HG02610 (cell line): Measurements from ENCODE around the gene HEPN1.

Source experiments
- ATAC-seq: cut with Tn5 transposase; IDR thresholded peaks from one replicate; pipeline ENCODE4 v1.9.1; 2021; ENCODE audit warnings: mild to moderate bottlenecking, moderate library complexity; ENCODE audit not compliant: unreplicated experiment

HEPN1 gene

DNA sequence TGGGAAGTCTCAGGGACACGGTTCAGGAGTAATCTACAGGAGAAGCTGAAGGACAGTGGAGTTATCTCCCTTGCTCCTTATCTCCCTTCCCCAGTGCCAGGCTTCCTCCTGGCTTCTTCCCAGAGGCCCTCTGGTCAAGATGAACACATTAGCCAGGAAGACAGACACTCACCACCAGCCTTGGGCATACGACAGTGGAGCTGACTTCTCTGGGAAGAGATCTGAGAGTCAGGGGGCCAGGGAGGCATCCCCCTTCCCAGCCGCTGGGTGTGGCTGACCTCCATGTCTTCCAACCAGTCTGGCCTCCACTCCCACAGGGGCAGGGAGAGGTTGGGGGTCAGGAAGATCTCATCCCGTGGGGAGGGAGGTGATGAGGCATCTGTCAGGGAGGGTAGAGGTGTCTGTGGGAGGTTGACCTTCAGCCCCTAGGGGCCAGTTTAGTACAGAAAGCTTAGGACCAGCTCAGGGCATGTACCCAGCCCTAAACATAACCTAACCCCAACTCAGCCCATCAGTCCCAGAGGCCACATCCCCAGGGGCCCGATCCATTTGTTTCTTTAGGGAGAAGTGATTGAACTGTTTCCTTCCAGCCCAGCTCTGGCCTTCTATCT, 34.1 kb upstream of the HEPN1 start:
- no peak for ATAC-seq

DNA sequence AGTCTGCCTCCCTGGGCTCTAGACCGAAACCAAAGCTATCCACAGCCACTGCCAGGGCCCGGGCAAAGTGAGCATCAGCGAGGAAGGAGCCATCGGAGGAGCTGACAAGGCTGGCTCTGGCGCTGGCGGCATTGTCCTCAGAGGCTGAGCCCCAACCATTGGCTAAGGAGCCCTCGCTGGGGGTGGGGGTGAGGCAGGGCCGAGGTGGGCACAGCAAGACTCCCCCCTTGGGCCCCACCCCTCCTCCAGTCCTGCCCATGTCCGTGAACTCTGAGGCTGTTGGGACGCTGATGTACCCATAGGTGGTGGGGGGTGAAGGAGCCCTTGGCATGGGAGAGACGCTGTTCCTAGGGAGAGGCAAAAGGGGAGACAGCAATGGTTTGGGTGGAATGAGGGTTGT, 32.6 kb upstream of the HEPN1 start:
- ATAC-seq: no peak

DNA sequence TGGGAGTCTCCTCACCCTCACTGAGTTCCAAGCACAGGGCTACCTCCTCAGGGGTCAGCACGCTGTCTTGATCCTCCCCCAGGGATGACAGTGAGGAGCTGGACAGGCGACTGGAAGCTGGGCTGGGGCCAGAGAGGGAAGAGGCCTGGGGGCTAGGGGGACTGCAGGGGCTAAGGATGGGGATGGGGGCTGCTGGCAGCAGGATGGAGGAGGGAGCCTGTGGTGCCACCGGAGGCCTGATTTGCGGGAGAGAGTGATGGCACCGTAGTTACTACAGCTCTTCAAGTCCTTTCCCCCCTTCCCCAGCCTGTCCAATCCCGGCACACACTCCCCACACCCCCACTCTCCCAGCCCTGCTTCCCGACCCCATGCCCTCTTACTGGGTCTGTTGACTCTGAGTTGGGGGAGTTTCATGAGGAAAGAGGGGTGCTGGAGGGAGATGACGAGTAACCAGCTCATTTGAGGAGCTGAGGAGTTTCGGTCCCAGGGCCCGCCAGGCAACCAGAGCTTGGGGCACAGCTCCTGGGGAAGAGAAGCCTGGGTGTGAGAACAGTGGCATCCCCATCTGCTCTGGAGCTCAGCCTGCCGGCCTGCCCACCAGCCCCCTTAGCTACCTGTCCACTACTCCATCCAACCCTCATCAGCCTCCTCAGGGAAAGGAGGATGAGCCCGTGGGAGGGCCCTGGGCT, 31.9 kb upstream of the HEPN1 start:
- no peak for ATAC-seq

DNA sequence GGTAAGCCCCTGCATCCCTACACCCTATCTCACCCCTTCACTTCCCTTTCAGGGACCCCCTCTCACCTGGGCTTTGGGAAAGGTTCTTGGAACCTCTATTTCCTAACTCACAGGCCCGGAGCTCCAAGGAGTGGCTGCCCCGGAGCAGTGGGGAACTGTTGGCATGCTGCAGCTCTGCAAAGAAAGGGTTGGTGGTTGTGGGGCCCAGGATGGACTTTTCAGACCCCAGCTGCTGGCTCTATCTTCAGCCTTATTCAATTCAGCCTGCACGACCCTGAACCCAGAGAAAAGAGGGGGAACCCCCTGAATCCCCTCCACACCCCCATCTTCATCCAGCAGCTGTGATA, 31.4 kb upstream of the HEPN1 start:
- ATAC-seq: no peak

DNA sequence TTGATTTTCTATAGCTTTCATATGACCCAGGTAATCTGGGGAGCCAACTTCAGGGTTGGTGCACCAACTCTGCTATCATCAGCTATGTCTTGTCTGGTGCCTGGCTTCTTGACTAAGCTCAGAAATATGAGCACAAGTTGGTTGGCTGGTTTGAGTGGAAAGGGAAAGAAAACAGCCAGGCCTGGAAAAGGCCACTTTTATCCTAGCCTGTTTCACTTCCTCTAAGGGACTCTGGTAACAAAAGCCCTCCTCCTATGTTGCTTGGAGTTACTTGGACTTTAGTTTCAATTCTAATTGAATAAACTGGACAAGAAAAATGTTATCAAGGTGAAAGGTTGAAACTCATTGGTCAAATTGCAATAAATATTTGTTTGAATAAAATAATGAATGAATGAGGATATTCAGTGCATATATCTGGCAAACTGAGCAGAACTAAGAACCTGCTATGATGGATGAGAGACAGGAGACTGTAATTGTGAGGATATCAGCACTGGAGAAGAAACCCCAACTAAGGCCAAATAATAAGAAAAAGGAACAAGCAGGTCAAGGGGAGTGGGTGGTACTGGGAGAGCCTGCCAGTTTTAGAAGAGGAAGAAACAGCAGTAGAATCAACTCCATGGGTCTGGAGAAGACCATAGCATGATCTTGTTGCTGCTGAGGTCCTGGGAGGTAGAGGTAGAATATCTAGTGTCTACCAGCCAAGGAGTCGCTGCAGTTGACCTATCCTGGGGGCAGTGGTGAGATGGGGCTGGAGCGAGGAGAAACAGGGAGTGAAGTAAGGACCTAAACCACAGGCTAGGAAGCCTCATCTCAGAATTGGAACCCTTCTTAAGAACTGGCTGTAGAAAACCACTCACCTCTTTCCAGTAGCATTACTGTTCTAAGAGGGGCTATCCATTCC, 29.6 kb upstream of the HEPN1 start:
- ATAC-seq: no peak

DNA sequence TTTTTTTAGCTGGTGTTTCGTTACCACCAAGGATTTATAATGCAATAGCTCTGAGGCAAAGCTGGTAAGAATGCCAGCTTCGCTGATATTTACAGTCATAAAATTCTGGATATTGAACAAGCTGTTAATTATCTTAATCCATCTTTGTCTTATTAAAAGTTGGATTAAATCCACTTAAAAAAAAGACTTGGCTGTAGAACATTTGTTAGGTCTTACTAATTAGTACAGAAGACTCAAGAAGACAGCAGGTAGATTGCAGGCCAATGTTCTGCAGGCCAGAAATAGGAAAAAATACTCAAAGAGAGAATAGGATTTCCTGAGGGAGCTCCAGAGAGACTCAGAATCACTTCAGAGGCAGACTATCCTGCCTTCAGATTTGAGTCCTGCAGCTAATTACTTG, 28.9 kb upstream of the HEPN1 start:
- ATAC-seq: no peak

DNA sequence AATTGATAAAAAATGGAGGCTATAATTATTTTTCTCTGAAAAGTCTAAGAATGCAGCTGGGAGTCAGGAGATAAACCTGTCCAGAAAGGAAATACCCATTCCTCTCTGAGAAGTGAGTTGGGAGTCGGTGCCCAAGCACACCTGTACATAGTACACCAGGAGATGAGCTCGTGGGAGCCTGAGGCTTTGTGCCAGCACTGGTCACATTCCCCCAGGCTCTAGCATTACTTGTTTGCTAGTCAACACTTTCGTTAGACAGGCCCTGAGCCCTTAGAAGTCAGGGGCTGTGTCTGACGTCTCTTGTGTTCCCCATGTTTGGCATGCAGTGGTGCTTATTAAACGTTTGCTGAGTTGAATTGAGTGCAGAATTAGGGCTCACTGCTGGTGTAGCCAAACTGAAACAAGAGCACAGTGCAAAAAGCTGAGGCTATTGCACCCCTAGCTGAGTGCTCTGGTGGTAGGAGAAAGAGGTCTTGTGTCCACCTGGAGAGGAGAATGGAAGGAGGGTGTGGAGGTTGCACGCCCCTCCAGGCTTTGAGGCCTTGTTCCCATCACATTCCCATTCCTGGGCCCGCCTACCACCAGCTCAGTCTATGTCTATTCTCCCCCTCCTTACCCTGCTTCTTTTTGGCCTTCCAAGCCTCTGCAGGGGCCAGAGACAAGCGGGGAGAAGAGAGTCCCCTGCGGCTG, 28.2 kb upstream of the HEPN1 start:
- ATAC-seq: no peak

DNA sequence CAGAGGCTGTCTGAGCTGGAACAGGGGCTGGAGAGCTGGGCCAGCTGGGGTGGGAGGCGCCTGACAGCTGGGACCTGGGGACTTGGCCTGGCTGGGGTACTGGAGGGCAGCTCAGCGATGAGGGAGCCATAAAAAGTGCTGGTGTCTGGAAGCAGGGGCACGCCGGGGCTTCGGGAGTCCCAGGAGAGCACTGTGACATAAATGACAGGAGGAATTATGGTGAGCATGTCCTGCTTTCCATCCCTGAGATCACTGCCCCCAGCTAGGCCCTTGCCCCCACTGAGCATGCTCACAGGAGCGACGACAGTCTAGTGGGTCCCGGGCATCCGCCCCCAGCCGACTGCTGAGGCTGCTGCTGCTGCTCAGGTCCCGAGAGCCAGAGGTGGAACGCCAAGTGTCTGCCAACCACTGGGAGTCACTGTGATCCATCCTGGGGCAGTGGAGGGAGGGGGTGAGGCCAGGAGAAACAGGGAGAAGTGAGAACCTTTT, 27.6 kb upstream of the HEPN1 start:
- no peak for ATAC-seq

DNA sequence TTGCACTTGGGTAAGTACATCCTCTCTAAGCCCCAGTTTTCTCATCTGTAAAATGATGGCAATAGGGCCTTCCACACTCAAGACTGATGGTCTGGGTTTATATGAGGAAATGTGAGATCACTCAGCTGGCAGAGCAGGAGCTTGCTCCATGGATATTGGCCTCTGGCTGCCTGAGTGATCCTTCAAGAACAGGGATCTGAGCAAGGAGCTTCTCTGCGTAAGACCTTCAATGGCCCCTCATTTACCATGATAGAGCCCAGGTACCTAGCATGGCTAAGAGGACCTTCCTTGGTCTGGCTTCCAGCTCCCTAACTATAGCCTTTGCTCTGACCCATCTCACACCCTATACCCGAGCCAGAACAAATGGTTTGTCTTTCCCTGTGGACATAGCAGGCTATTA, 26.9 kb upstream of the HEPN1 start:
- ATAC-seq: no peak

DNA sequence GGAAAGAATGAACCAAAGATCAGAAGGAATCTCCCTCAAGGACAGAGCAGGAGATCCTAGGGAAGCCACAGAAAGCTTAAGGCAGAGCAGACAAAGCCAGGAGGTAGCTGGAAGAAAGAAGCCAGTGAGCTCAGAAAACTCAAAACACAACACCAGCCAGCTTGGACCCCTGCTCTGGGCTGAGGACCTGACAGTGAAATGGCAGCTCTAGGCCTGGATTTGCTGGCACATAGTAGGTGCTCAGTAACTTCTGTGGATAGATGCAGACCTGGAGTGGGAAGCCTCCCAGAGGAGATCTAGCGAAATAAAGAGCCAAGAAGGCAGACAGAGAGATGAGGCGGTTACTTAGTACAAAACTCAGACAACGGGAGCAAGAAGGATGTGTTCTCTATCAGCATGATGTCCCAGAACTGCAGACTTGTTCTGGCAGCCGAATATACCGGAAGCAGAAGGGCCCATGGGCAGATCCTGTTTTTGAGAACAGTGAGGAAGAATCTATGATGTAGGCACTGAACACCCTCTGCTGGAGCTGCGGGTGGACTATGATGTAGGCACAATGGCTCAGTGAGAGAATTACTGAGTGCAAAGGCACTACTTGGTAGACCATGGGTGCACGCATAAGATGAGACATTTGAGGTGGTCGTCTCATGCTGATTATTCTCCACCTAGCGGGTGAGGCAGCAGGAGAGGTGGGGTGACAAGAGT, 26.1 kb upstream of the HEPN1 start:
- no peak for ATAC-seq

DNA sequence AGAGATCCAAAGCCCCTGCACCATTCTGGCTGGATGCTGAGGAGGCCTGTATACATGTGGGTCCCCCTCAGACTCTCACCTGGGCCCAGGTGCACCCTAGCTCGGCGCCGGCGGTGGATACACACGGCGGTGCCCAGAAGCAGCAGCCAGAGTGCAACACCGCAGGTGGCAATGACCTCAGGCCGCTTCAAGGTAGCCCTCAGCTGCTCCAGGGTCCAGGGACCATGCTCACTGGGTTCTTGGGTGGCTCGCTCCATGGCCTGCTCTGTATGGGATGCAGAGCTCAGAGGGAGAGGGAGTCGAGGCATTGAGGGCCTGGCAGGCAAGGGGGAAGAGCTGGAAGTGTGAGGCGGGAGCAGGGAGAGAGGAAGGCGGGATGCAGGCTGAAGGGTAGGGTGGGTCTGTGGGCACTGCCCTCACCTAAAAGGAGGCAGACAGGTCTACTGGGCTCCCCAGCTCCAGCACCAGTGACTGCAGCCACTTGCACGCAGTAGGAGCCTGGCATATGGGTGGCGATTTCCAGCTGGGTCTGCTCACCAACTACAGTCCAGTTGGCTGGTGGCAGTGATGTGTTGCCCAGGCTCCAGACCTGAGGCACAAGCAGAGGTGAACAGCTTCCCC, 25.2 kb upstream of the HEPN1 start:
- no peak for ATAC-seq

DNA sequence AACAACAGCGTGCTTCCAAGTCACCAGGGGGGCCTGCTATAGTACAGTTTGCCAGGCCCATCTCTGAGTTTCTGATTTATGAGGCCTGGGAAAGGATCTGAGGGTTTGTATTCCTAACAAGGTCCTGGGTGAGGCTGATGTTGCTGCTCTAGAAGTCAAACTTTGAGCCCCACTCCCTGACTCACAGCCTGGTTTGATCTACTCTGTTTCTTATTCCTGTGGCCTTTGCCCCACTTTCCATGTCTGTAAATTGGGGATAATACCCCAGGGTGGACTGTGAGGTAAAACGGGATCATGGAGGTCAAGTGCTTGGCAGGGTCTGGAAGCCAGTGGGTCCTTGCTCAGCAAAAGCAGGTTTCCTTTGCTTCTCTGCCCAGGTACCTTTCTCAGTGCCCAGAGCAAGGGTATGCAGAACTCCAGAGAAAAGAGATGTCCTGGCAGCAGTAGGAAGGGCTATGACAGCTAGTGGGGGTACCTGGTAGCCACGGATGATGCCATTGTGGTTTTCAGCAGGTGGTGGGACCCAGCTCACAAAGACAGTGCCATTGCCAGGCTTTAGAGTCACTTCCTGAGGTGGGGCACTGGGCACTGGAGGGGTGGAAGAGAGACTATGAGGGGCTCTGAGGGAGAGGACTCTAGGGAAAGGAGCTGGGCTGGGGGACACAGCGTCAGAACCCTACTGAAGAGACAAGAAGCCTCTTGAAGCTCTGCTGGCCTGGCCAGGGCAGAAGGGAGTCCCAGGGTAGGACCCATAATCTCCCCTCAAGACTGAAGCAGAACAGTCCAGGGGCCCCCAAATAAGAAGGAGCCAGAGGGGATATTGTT, 24.2 kb upstream of the HEPN1 start:
- ATAC-seq: no peak

DNA sequence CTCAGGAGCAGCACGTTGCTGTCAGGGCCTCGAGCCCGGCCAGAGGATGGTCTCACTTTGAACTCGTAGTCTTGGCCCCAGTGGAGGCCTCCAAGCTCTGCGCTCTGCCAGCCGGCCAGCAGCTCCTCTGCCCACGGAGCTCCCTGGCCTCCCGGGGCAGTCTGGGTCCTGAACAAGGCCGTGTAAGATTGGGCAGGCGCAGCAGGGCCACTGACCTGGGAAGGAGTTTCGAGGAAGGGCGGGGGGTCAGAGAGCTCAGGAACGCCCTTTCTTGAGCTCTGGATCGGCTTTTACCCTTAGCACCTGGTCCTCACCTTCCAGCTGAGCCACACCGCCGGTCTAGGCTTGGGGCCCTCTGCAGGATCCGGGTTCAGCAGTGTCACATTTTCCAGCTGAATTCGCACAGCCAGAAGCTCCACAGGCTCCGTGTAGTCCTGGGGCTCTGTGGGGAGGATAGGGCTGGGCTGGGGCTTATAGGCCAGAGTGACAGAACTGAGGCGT, 23.5 kb upstream of the HEPN1 start:
- ATAC-seq: no peak

DNA sequence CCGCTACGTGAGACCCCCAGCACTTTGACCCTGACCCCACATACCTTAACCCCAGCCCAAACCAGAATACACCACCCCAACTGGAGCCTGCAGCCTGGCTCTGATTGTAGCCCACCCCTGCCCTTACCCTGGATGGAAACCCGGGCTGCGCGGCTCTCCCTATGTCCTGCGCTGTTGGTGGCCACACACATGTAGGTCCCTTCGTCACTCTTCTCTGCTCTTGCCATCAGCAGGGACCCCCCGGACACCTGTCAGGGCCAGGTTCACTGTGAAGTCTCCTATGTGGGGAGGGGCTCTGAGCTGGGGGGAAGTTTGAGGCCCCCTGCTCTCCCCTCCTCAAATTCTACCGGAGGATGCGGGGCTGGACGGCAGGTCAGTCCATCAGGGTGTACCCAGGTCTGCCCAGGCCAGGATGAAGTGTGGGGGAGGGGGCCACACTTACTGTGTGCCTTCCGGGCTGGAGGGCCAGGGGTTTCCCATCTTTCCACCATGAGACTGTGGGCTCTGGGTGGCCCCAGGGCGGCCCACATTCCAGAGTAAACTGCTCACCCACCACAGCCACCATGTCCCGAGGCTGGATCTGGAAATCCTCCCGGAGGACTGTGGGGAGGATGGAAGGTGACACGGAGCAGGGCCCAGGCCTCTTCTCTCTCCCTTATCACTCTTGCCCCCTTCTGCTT, 22.8 kb upstream of the HEPN1 start:
- no peak for ATAC-seq

DNA sequence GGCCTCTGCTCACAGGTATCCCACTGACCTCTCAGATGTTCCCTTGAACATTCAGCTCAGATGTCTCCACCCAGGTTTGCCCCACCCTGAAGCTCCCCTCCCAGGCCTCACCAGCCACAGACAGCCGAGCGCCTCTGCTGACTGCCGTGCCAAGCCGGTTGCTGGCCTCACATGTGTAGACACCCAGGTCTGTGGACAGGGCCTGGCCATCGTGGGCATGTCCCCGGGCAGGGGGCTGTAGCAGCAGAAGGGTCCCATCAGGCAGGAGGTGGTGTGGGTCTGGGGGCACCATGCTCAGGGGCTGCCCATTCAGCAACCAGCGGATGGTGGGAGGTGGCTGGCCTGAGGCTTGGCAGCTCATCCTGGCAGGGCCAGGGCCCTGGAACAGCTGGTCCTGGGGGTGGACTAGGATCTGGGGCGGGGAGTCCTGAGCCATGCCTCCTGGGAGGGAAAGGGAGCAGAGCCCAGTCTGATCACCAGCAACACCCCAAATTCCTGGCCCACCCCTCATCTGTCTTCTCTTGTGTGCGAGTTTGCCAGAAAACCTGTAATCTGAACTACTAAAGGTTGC, 22.1 kb upstream of the HEPN1 start:
- ATAC-seq: no peak

DNA sequence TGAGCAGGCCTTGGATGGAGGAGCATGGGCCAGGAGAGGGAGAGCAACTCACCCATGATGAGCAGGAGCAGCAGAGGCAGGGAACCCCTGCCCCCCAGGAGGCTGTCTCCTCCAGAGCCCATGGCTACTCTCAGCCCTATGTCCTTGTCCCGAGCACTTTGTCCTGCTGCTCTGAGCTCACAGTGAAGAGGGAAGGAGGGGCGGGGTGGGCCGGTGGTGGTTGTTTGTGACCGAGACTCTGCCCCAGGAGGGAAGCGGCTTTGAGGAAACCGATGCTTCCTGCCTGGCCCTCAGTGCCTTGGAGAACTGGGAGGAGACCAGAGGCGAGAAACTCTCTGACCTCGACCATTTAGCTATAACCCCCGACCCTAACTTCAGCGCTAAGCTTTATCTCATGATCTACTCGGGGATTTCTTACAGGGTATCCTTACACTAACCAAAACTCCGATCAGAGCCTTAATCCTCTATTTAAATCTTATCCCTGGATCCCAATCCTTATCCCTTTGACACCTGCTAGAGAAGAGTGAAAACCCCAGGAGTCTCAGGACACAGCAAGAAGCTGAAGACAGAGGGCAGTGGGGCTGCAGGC, 21.3 kb upstream of the HEPN1 start, which contains the start of gene ROBO4:
Gene ROBO4, minus strand, starts transcription at position 192 of the 589 bp plus-strand sequence. Its CDS starts 70 bp downstream, at position 122.
- no peak for ATAC-seq

DNA sequence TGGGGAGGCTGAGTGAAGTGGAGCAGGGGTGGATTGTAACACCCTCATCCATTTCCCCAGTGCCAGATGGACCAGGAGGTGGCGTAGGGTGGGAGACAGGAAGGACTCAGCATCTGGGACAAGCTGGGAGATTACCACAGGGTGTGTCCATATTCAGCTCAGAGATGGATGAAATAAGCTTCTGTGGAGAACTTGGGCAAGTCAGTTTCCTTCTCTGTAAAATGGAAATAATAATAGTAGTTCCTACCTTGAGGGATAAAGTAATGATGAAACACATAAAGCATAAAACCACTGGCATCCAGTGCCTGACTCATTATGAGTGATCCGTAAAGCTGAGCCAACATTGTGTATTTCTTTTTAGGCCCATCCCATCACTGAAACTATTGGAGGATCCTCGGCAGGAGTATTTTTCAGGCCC, 20.8 kb upstream of the HEPN1 start:
- no peak for ATAC-seq

DNA sequence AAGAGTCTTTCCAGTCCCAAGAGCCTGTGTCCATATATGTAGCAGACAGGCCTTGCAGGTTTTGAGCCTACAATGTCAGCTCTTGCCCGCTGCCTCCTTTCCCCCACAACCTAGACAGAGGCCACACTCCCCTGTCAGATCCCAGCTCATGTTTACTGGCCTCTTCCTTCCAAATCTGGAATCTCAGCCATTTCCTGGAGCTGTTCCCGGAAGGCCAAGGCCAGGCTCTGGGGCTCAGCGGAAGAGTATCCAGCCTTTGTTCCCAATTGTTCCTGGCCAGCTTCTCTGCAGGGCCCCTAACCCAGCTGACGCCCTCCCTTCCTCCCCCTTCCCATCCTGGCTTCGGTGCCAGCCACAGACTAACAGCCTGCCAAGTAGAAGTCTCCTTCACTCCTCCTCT, 20.3 kb upstream of the HEPN1 start:
- no peak for ATAC-seq
